GM23338 (cell line): ENCODE data around the gene CTNNA3.

Source experiments
- CREB1 ChIP-seq: fragments of 250-450 bp; sonication (Bioruptor Pico); IDR thresholded peaks from 2 replicates; pipeline ENCODE4 v1.5.0; 2020; ENCODE audit warnings: low read depth, mild to moderate bottlenecking, moderate library complexity
- CTCF ChIP-seq, 2 experiments: fragments of 200-600 bp in 1 of 2; sonication (generic) in 1 of 2; conservative IDR thresholded peaks; 2 replicates each; pipeline versions ENCODE4 v1.5.1 to v1.6.1; 2016 to 2017; ENCODE audit warnings: antibody characterized with exemption in 2 of 2, low read depth in 2 of 2, mild to moderate bottlenecking in 2 of 2, moderate library complexity in 1 of 2
- ETS1 ChIP-seq: IDR thresholded peaks from 2 replicates; pipeline ENCODE4 v1.6.1; 2016; ENCODE audit warnings: antibody characterized with exemption
- EZH2 ChIP-seq: fragments of 200-600 bp; sonication (generic); IDR thresholded peaks from one replicate; pipeline ENCODE4 v1.8.0; 2017; ENCODE audit warnings: antibody characterized with exemption, mild to moderate bottlenecking, low read depth; ENCODE audit not compliant: unreplicated experiment
- EZH2phosphoT487 ChIP-seq: fragments of 200-600 bp; sonication (generic); IDR thresholded peaks from one replicate; pipeline ENCODE4 v1.8.1; 2018; ENCODE audit warnings: antibody characterized with exemption; ENCODE audit not compliant: unreplicated experiment
- JUNB ChIP-seq: IDR thresholded peaks from one replicate; pipeline ENCODE4 v1.6.1; 2016; ENCODE audit warnings: antibody characterized with exemption; ENCODE audit not compliant: unreplicated experiment
- NANOG ChIP-seq: IDR thresholded peaks from 2 replicates; pipeline ENCODE4 v1.6.1; 2016; ENCODE audit warnings: antibody characterized with exemption, borderline replicate concordance
- POLR2AphosphoS5 ChIP-seq: IDR thresholded peaks from 2 replicates; pipeline ENCODE4 v1.6.1; 2016; ENCODE audit warnings: antibody characterized with exemption, low read depth
- REST ChIP-seq: IDR thresholded peaks from one replicate; pipeline ENCODE4 v1.6.1; 2018; ENCODE audit warnings: antibody characterized with exemption; ENCODE audit not compliant: unreplicated experiment
- ZNF114 ChIP-seq: fragments of 250-450 bp; sonication (Bioruptor Pico); IDR thresholded peaks from 2 replicates; pipeline ENCODE4 v1.5.0; 2020; ENCODE audit warnings: mild to moderate bottlenecking, moderate library complexity
- ZNF331 ChIP-seq: fragments of 250-450 bp; sonication (Bioruptor Pico); IDR thresholded peaks from 2 replicates; pipeline ENCODE4 v1.5.0; 2020; ENCODE audit warnings: low read depth, mild to moderate bottlenecking, moderate library complexity

GRCh38 chr10:66144016-66144415 lies 1552.0 kb downstream of the CTNNA3 start:
- TF ChIP-seq CTCF (conservative IDR thresholded peaks at IDR 0.05; ENCODE audit: low read depth in 2 of 2): no peak
- no peak for TF ChIP-seq POLR2AphosphoS5
- TF ChIP-seq EZH2phosphoT487: no peak
- no peak for TF ChIP-seq EZH2
- TF ChIP-seq CREB1 (CRISPR knock-in tag): no peak
- TF ChIP-seq REST: no peak
- TF ChIP-seq NANOG: no peak
- no peak for TF ChIP-seq ZNF114
- no peak for TF ChIP-seq JUNB
- no peak for TF ChIP-seq ETS1
- TF ChIP-seq ZNF331 (CRISPR knock-in tag): no peak
